Kidney capillary endothelial cell (primary cell): Measurements from ENCODE around the gene GSAP.
A peak's percentile ranks its signal among the peaks of the same experiment; 100 is the strongest.

Experiments
- DNase-seq: peaks from one replicate; pipeline ENCODE4 v3.0.0-alpha.2; 2018; ENCODE audit warnings: low spot score

The GSAP gene

DNA sequence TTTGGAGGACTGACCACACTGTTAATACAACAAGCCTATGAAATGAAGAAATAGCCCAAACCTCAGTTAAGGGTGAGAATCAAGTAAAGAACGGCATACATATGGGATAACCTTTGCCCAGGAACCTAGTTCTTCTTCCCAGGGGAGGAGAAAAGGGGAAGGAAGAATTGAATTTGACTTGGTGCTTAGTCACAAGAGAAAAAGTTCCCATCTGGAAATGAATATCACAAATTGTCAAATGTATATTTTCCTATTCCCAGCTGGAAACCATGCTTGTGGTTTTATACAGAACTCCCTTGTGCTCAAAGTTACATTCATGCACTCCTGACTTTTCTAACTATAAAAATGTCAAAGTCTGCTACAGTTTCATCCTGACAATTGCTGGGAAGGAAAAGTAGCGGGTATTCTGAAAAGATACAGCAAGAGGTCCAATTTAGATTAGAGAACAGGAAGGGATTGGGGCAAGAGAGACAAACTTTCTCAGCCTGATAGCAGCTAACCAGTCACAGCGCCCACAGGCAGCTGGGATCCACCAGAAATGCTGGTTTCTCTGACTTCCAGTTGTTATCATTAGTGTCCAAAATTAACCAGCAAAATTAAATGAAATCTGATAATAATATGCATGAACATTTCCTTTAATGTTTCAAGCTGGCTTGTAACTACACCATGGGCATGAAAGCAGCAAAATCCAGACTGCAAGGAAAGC, 18.6 kb upstream of the GSAP start:
- DNase-seq: no peak

DNA sequence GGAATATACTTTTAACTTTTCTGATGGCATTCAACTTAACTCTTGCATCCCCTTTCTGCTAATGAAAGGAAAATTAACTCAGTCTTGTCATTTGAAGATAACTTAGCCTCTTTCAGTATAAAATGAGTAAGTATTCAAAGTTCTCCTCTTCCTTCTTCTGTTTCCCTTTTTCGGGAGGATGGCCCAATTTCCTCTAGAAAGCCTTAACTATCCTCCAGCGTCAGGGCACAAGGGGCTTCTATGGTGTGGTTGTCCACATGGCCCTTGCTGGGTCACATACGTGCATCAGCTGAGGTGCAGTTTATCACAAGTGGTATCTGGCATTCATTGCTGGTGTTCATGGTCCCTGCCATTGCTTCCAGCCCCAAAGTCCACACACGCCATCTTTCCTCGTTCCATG, 17.8 kb upstream of the GSAP start:
- DNase-seq: no peak

DNA sequence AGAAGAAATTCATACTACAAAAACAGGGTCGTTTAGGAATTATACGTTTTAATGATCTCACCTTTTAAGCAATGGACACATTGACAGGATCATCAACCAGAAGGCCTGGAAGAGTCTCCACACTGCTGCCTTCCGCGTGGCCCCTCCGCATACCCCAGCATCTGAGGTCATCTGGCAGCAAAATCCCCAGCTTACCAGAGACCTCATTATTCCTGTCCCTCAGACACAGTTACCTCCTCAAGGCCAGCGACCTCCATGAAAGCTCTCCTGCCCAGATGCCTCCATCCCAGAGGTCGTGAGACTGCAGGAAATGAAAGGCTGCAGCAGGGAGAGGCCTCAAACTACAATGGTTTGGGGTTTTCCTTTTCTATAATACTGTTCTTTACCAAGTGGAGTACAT, 14.8 kb upstream of the GSAP start:
- DNase-seq: no peak

DNA sequence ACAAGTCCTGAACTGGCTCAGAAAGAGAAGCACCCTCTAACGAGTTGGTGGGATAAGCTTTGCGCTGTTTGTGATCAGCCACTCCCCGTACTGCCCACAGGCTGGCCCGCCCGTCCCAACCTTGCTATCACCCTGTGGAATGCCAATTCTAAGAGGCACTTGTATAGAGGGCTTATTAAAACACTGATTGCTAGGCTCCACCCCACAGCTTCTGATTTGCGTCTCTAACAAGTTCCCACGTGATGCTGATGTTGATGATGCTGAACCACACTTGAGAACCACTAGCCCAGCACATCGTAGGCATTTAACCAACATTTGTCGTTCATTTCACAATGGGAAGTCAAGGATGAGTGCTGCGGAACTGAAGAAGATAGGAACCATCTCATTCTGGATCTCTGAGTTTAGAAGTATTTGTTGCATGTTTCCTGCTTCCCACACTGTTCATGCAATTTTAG, 12.7 kb upstream of the GSAP start:
- peak; percentile 40 for DNase-seq

DNA sequence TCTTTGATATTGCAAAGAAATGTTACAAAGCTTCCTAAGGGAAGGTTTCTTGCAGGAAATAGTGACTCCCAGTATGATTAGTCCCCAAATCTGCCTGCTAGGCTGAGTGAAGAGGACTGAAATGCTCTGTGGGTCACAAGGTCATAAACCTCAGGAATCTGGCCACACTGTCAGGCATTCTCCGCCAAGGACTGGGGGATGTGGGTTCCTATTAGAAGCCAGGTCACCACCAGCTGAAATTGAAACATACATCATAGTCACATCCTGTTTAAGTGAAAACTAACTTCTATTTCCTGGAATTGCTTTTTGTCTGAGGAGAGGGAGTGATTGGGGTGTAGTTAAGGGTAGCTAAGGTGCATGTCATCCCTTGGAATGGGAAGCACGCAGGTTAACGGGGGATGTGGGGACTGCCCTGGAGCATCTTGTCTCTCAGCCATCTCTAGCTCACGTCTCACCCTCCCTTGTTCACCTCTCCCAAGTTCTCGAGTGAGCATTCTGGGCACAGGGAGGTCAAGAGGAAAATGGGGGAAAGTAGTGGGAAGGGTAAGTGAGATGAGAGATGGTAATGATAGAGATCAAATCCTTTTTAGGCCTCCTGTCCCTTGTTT, 12.0 kb upstream of the GSAP start:
- peak; percentile 96 for DNase-seq

DNA sequence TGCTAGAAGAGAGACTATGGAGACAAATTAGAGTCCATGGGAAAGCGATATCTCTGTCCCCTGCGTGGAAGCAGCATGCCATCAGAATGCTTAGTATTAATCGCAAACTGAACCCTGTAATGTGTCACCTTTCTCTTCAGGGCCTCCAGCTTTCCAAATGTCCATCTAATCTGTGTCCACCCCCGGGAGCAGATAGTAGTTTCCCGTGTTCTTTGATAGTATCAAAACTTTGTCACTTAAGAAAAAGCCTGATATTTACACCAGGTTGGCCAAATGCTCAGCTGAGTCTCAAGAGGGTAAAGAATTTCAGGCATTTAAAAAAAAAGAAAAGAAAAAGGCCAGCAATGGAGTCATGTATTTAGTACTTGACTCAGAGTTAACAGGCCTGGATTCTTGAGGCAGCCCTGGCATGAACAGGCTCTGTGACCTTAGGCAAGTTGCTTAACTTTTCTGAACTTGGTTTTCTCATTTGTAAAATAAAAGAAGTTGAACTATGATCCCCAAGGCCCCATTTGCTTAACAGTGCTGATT, 10.4 kb upstream of the GSAP start:
- no peak for DNase-seq

- DNase-seq: no peak
Observed at GRCh38 chr7:77426052-77426404, 9.9 kb upstream of the GSAP start.

DNA sequence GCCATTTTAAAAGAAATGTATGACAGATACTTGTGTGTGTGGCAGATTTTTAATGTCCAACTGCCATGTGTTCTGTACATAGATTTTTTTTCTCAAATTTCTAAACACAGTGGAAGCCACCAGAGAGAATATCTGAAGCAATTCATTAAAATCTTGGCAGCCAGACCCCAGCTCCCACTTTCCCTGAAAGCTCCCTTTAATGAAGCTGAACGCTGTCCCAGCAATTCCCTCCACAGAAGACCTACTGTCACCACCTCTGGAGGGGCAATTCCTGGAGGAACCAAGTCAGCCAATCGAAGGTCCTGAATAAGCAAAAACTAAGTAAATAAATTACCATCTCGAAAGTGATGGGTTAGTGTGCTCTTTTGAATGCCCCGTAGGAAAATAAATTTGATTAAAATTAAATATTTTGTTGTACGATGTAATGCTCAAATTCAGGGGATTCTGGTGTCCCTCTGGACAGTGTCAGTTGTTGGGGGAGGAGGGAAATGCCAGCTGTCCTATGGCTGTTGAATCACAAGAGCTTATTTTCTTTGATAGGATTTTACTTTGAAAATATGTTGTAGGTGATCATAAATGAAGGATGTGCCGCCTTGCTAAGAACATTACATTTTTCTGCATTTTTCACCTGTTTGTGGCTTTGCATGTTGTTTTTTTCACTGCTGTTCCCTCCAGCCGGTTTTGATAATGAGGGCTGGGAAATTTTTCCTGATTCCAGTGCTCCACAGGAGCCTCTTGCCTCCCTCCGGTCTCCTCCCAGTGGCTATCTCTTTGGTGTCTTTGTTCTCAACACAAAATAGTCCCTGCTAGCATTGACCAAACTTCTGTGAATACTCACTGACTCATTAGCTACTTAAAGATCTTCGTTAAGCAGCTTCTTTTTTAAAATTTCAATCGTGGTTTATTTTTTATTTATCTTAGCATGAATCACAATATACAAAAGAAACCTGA, 9.2 kb upstream of the GSAP start:
- DNase-seq: no peak

- DNase-seq: no peak
Observed at GRCh38 chr7:77422500-77422899, 6.4 kb upstream of the GSAP start.

DNA sequence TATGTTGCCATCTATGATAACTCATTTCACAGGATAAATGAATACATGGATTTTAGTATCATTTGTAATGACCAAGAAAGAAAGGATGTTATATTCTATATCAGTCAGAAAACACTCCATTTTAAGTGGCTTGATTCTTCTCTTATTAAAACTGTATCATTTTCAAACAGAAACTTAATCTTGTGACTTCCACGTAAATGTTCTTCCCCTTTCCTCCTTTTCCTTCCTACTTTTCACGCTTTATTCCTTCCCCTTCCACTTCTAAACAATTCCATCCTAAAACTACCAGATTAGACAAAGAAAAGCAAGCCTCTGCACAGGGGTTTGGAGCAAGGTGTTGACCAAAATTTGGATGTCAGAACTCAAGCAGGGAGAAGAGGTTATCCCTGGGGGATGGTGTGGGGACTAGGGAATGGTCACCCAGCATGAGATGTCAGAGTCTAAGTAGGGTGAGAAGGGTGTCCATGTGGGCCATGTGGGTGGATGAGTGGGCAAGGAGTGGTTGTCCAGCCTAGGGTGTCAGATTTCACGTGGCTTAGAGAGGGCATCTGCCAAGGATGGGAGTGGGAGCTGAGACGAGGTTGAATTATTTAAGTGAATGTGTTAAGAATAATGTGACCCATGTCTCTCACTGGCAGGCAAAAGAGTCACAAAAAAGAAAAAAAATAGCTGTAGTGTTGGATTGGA, 5.0 kb upstream of the GSAP start:
- DNase-seq: no peak

DNA sequence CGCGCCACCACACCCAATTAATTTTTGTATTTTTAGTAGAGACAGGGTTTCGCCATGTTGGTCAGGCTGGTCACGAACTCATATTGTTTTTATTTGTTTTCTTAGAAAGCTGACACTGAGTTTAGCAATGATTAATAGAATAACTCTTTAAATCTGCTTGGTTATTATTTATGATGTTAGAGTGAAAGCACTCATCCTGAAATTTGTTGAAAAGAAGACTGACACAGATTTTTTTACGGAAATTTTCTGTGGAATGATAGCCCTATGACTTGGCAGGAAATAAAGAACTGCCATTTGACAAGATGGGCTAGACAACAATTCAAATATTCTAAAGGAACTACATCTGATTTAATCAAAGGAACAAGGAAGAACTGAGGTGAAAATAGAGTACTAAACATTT, 4.3 kb upstream of the GSAP start:
- no peak for DNase-seq

DNA sequence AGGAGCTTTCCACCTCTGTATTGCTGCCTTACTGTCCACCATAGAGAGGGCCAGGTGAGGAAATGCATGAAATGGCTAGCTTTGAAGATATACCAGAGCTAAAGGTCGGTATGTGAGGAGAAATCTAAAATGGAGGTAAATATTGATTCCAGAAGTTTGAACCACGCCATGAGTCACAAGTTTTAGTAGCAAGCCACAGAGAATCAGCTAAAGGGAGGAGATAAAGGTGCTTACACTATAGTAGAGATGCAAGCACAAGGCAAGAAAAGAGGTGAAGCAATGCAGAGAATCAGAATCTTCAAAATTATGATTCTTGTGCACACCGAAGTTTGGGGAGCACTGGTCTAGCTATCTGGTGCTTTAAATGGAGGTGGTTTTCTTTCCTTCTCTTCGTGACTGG, 3.0 kb upstream of the GSAP start:
- no peak for DNase-seq

GRCh38 chr7:77417801-77418200, 1.7 kb upstream of the GSAP start:
- no peak for DNase-seq

DNA sequence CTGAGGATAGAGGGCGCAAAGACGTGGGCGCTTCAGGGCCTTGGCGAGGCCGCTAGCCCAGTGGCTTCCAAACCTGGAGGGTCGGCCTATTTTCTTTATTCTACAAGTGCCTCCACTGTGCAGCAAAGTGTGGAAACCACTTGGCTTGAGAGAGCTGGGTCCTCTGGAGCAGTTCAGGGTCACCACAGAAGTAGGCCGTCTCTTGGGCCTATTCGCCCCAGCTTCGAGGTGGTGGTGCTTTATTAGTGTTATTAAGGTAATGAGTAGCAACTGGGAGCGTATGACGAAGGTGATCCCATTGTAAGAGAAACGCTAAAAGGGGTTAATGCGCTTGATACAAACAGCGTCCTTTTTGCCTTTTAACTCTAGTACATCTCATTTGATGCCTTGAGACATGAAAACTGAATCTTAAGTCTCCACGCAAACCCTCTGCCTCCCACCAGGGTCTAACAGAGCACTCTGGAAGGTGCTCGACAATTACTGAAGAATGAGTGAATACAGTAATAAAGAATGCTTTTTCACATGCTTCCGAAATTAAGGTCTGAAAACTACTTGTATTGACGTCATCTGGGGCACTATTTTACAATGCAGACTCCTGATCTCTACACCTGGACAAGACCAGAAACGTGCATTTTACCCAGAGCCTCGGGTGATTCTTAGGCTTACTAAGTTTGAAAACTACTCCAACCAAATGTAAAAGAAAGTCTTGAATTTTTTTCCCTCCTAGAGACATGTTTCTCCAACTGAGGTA, 647 bp upstream of the GSAP start:
- DNase-seq: no peak

- no peak for DNase-seq
Observed at GRCh38 chr7:77415476-77415822, 700 bp downstream of the GSAP start.

GRCh38 chr7:77413861-77414424, 2.2 kb downstream of the GSAP start:
- DNase-seq: no peak

DNA sequence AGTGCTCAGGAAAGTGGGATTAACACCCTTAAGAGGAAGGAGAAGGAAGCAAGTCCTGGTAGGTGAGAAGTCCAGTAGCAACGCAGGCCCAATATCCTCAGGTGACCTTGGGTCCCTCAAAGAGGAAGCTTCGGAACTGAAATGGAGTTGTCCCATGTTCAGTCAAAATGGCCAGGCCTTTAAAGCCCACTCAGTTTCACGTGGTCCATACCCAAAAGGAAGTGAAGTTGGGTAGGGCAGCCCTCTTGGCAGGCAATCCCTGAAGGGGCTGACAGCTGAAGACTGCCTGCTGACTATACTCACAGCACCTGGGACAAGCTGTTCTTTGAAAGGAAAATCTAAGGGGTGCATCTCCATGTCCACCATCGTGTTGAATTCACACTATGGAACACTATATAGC, 3.0 kb downstream of the GSAP start:
- DNase-seq: no peak

DNA sequence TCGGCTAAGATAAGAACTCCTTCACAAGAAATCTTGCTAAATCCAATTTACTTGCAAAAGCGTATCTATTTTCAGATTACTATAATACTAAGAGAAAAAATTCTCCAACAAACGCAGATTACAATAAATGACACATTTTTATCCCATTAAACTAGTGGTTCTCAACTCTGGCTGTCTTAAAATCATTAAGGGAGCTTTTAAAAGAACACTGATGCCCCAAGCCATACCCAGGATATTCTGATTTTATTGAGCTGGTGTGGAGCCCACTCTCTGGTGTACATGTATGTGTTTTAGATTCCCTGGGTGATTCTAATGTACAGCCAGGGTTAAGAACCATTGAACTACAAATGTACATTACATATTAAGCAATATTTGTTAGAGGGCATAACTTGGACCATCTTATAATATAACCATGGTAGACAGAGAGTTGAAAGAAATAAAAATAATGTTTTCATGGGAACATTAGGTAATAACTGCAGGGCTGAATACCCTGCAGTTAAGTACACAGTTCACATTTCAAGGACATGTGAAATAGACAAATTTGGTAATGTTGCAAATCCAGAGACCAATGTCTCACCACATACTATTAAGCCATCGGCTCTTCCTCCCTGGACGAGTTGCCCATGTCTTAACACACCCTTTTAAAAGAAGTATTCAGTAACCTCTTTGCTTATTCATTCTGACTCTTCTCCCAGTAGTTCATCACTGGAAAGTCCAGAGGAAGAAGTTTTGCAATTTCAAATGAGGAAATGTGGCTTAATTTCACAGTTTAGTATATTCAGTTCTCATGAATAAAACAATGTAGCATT, 6.2 kb downstream of the GSAP start:
- no peak for DNase-seq

GRCh38 chr7:77409005-77409738, 7.0 kb downstream of the GSAP start:
- no peak for DNase-seq

- no peak for DNase-seq
Observed at GRCh38 chr7:77407906-77408305, 8.2 kb downstream of the GSAP start.
